HL-60 (cell line): ENCODE data around the gene B9D1.

Source experiments
- GABPA ChIP-seq: IDR thresholded peaks from 2 replicates; pipeline ENCODE4 v1.6.1; 2012; ENCODE audit warnings: low read depth
- POLR2AphosphoS5 ChIP-seq: IDR thresholded peaks from 2 replicates; pipeline ENCODE4 v1.6.1; 2012; ENCODE audit warnings: low read depth
- REST ChIP-seq: IDR thresholded peaks from 2 replicates; pipeline ENCODE4 v1.6.1; 2012; ENCODE audit warnings: low read depth; ENCODE audit not compliant: insufficient replicate concordance
- SPI1 ChIP-seq: IDR thresholded peaks from 2 replicates; pipeline ENCODE4 v1.6.1; 2012; ENCODE audit warnings: low read depth, mild to moderate bottlenecking, borderline replicate concordance
- TF ChIP-seq, protein P1 (sequence below): IDR thresholded peaks from one replicate; pipeline ENCODE4 v1.5.1; 2011; ENCODE audit warnings: low read length, control low read depth, inconsistent platforms; ENCODE audit not compliant: insufficient read depth

DNA sequence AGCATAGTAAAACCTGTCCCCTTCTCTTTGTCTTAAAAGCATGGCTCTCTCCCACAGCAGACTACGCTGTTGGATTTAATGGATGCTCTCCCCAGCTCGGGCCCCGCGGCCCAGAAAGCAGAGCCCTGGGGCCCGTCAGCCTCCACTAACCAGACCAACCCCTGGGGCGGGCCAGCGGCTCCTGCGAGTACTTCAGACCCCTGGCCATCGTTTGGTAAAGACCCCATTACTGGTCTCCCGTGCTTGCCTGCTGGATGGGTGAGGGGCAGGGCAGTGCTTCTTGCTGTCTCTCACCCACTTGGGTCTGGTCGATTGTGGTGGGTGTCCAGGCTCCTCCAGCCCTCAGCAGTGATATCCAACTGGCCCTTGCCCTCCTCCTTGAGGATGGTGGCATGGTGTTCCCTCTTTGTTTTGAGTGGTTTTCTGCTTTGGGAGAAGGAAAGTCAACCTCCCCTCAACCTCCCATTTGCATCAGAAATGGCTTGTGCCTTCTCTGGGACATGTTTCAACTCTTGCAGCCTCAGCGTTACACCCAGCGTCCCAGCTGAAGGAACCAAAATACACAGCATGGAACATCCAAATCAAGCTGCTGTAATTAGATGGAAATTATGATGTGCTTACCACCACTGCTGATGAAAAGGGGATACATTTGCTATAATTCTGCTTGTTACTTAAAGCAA is 49.3 kb downstream of the B9D1 start:
- TF ChIP-seq, protein P1, sequence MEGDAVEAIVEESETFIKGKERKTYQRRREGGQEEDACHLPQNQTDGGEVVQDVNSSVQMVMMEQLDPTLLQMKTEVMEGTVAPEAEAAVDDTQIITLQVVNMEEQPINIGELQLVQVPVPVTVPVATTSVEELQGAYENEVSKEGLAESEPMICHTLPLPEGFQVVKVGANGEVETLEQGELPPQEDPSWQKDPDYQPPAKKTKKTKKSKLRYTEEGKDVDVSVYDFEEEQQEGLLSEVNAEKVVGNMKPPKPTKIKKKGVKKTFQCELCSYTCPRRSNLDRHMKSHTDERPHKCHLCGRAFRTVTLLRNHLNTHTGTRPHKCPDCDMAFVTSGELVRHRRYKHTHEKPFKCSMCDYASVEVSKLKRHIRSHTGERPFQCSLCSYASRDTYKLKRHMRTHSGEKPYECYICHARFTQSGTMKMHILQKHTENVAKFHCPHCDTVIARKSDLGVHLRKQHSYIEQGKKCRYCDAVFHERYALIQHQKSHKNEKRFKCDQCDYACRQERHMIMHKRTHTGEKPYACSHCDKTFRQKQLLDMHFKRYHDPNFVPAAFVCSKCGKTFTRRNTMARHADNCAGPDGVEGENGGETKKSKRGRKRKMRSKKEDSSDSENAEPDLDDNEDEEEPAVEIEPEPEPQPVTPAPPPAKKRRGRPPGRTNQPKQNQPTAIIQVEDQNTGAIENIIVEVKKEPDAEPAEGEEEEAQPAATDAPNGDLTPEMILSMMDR: no peak
- no peak for TF ChIP-seq POLR2AphosphoS5
- no peak for TF ChIP-seq REST
- no peak for TF ChIP-seq GABPA
- TF ChIP-seq SPI1: no peak
